GM13976 (cell line): ENCODE measurements around the gene ABLIM2.

Source experiments
- DNase-seq: peaks from one replicate; pipeline ENCODE4 v3.0.0; 2012; ENCODE audit warnings: low spot score
- CTCF ChIP-seq: IDR thresholded peaks from 2 replicates; pipeline ENCODE4 v1.5.1; 2012; ENCODE audit warnings: borderline replicate concordance, mild to moderate bottlenecking; ENCODE audit not compliant: insufficient read depth; ENCODE audit errors: extremely low read depth, missing control alignments, control extremely low read depth
- in situ Hi-C: fragments of 300-500 bp; cut with MboI; formaldehyde crosslinking; loops from one replicate; pipeline ENCODE4 v1.12.0; 2022; ENCODE audit warnings: low sequenced_read_pairs, mixed read lengths, inconsistent platforms; ENCODE audit not compliant: unreplicated experiment

The ABLIM2 gene

GRCh38 chr4:8032381-8032780 is 126.2 kb downstream of the ABLIM2 start:
- no peak for TF ChIP-seq CTCF
- DNase-seq = no peak
- in situ Hi-C loops = no loop called here

DNA sequence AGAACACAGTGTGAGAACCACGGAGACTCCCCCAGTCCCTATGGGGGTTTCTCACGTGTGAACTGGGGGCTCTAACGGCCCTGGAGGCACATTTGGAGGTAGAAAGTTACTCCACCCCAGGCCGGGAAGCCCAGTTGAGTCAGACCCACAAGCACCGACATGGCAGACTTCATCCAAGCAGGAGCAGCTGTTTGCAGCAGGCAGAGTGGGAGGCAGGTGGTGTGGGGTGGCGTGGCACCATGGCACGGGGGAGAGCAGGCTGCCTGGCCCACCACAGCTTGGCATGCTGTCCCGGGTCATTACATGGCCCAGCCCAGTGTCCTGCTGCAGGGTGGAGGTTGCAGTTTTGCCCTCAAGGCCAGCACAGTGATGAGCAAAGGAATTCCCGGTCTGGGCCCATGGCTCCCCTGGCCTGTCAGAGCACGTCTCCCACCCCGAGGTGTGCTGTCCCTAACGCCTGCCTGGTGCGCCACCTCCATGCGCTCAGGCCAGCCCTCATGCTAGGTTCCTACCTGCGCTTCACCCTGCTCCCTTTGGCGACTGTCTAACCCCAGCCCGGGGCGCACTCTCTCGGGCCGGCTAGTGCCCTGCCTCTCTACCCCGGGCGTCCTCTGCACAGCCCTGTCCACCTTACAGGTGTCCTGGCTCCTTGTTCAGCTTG is 128.4 kb downstream of the ABLIM2 start:
- in situ Hi-C loops = no loop called here
- no peak for DNase-seq
- TF ChIP-seq CTCF = no peak

DNA sequence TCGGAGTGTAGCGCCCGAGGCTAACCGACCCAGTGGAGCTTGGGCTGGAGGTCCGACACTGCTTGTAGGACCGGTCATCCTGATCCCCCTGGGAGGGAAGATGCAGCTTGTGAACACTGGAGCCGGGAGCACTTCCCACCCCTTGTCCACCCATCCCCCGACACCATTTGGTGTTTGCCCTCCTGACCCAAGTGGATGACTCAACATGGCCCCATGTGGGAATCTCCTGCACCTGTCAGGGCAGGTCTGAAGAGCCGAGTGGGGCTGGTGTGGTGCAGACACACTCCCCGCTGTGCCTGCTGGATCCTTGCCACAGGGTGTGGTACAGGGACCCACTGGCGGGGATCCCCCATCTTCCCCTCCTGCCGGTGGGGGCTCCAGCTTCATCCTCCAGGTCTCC is 128.9 kb downstream of the ABLIM2 start:
- no peak for TF ChIP-seq CTCF
- in situ Hi-C loops = no loop called here
- DNase-seq = no peak

DNA sequence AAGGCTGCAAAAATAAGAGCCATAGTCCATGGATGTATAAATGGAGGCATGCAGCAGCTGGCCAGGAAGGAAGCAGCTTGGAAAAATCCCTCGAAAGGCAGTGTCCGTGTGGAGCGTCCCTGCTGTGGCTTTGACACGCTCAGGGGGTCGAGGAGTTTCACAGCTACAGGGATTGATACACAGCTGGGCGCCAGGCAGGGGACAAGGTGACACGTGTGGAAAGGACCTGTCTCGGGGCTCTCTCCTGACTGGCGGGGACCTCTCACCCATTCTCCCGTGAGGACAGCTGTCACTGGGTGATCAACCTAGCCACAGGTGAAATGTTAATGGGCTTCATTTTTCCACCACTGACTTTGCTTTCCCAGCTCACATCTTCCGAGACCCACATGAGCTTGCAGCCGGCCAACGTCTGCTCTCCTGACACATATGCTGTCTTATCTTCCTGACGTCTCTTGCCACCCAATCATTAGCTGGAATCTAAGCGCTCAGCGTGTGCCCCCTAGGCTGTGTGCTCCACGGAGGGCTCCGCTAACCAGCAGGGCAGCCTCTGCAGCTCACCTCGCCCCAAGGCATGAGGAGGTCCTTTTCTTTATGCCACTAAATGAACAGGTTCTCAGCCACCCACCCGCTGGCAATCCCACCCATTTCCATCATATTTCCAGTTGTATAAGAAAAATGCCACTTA is 129.6 kb downstream of the ABLIM2 start:
- DNase-seq = no peak
- no peak for TF ChIP-seq CTCF
- in situ Hi-C loops = no loop called here

GRCh38 chr4:8028368-8028767 is 130.2 kb downstream of the ABLIM2 start:
- no peak for TF ChIP-seq CTCF
- in situ Hi-C loops = no loop called here
- DNase-seq = no peak

- TF ChIP-seq CTCF = no peak
- in situ Hi-C loops = no loop called here
- DNase-seq = no peak
Observed at GRCh38 chr4:8026453-8026852, 132.2 kb downstream of the ABLIM2 start.
